Stimulated activated CD8-positive, alpha-beta memory T cell treated with anti-CD3 and anti-CD28 coated beads, Interleukin-4, amount 100 ng/mL, for 1 hour (primary cell): ENCODE results near the gene PKHD1.
A peak's percentile ranks its signal among the peaks of the same experiment; 100 is the strongest.

Experiments used
- DNase-seq, 2 donors: peaks; one replicate each; pipeline ENCODE4 v3.0.0-alpha.2; 2020; ENCODE audit warnings: low read depth in 2 of 2, low spot score in 1 of 2

The PKHD1 gene

DNA sequence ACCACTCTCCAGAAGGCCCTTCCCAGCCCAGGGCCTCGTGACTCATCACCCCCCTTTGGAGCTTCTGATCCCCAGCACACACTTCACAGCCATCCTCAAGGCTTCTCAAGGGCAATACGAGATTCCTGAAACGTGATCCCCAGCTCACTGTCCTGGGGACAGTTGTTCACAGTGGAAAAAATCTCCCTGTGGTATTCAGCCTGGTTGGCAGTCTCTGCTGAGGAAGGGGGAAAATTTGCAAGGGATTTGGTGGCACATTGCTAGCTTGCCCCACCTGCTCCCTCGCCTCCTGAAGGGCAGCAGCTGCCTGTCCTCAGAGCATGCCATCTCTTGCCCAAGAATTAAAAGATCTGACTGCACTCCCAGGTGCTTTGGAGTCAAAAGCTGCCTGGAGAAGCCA lies 20.7 kb upstream of the PKHD1 start:
- no peak for DNase-seq

DNA sequence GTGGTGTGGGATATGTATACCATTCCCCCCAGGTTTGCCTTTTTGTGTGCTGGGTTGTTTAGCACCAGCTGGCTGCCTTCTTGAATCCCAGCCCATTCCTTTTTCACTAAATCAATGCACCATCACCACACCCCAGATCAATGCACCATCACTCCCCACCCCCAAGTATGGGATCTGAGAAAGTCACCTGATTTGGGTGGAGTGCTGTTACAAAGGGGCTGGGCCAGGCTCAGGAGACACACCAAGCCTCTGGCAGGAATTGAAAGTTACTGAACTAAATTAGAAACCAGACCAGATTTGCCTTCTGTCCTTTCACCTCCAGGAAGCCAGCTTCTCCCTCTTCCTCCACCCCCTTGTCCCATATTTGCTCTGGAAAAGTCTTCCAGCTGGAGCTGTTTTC lies 19.6 kb upstream of the PKHD1 start:
- DNase-seq = no peak

DNA sequence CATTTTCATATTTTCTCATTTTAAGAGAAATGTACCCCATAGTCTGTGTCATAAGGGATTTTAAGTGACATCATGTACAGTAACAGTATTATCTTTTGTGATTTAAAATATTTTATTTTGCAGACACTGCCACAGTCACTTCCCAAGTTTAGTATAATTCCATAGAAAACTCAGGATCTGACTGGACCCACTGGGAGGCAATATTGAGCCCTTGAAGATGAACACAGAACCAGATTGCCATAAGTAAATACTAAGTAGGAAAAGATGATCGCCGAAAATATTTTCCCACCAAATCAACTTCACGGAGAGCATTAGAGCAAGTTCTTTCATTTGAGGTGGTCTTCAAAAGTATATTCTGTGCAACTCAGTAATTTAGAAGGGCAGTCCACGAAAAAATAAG lies 17.6 kb upstream of the PKHD1 start:
- DNase-seq = no peak

DNA sequence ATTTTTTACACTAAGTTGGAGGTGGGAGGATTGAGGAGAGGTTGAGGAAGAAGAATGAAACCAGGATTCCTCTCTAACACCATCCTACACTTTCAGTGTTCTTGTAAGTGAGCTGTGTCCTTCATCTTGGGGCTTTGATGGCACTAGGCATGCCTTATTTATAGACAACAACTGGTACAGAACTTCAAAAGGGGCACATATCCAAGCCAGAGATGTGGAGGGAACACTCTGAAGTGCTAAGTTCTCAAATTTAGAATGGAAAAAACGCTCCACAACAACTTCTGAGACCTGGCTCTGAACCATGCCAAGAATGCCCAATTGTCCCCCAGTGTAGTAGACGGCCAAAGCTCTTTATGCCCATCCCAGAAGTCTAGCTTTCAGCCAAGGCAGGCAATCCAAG lies 16.2 kb upstream of the PKHD1 start:
- DNase-seq = no peak

DNA sequence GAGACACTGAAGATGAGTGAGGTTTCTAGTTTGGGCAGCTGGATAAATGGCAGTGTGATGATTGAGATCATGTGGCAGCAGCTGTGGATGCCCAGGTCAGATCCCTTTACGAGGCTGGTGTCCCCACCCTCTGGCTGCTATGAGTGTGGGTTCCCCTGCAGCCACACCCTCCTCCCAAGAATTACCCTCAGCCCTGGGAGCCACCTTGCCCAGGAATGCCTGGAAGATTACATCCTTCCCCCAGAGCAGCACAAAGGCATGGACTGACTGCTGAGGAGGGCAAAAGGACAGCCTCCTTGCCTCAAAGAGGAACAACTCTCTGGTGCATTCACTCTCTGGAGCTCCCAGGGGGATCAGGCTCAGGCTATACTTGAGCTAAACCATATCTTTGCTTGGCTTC lies 15.0 kb upstream of the PKHD1 start:
- no peak for DNase-seq

DNA sequence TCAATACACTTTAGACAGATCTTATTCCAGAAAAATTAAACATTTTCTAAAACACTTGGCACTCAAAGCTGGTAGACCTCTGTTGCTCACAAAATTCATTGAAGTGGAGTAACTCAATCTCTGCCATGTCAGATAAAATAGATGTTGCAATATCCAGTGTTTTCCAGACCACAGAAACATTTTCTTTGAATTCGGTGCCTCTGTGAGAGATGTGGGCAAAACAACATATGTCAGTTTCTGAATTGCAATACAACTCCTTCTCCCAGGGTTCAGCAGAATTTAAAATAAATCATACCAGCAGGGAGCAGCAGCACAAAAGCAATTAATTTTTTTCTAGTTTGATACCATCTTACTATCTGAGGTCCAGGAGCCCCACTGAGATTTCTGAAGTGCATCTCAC lies 11.3 kb upstream of the PKHD1 start:
- no peak for DNase-seq

DNA sequence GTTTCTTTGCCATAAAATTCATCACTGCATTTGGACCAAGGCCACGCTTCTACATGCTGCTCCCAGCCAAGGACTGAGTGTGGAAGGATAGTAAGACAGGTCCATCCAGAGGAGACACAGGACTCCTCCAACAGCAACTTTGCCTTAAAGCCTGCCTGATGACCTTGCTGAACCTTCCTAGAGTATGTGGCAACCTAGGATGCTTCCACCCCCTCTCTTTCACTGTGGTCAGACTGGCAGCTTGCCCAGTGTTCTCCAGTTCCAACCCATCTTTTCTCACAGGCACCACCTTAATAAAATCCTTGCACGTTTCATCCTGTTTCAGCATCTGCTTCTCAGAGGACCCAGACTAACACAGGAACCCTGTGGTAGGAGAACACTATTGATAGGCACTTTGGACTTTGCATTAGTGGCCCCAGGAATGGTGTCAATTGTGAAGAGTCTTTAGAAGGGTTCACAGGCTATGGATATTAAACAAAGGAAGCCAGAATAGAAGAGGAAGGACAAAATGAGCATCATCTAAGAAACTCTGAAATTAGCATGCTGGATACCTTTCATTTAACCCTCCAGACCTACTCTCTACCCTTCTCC lies 2.4 kb upstream of the PKHD1 start:
- DNase-seq = no peak

DNA sequence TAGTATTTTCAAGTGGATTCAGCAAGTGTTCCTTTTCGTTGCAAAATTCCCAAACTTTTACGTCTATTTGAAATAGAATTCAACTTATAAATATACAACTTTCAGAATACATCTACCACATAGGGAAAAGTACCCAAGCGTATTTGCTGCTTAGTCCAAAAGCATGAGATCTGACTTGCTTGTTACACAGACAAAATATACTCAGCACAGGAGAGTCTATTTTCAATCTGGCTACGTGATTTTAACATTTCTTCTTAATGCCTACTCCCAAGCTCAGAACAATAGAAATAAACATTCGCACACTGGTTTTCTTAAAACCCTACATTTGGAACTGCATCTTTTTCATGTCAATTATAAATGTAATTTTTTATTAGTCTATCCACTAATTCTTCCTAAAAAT lies 672 bp downstream of the PKHD1 start:
- no peak for DNase-seq

DNA sequence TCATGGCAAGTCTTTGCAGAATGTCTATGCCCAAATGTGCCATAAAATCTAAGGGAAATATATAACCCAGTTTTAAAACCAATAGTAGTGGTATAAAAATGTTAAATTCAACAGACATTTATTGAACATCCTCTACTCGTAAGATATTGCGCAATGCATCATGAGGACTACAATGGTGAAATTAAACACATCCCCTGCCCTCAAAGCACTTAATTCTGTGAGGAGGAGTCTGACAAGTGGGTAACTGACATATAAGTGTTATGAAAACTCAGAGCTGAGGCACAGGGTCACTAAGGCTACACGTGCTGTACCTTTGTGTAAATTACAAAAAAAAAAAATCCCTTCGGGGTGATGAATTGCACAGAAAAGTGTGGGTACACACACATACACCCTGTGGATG lies 6.2 kb downstream of the PKHD1 start:
- no peak for DNase-seq

DNA sequence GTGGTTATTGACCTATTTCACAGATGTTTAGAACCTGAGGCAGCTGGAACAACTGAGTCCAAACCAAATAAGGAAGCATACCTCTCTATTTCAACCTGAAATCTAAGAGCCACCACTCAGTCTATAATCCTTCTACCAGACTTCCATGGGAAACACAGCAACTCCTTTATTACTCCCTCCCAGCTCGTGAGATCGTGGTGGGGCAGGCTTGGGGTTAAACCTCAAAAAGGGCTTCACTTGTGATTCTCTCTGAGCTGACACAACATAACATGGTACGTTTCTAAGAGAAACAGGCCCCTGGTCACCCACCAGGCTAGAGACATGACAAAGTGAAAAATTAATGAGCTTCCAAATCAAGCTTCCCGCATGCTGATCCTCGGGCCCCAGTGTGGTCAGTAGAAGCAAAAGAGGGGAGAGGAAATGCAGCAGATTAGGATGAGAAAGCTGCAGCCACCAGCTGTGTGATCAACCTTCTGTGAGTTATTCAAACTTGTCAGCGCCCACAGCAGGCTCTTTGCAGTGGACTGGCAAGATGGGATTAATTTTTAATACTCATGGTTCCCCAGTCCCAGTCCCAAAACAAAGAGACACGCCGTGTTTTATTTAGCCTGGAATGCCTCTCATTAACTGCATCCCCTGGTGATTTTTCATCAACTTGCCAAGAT lies 9.3 kb downstream of the PKHD1 start:
- no peak for DNase-seq

DNA sequence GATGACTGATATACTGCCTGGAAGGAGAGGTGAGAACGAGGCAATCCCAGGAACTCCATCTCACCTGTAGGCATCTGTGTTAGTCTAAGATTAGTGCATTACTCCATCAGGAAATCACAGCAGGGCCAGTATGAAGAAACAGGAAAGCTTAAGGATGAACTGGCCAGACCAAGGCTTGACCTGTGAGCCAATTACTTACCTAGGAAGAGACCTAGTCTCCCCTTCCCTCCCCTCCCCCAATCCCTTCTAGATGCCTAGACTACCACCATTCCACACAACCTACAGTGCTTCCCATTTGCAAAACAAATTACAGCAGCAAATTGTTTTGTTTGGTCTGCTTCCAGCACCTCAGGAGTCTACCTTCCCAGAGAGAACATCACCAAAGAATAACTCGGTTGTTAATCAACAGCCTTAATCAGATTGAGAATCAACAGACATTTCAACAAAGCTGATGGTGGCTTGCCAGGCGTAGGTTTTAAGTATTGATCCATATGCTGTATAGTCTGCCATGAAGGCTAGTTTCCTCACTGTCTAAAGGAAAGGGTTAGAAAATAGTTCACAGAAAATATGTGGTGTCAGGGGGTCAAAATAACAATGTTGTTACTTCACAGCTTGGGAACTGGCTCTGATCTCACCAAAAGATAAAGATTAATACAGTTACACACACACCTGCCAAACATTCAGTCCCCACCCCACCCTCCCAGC lies 10.1 kb downstream of the PKHD1 start:
- DNase-seq = no peak

DNA sequence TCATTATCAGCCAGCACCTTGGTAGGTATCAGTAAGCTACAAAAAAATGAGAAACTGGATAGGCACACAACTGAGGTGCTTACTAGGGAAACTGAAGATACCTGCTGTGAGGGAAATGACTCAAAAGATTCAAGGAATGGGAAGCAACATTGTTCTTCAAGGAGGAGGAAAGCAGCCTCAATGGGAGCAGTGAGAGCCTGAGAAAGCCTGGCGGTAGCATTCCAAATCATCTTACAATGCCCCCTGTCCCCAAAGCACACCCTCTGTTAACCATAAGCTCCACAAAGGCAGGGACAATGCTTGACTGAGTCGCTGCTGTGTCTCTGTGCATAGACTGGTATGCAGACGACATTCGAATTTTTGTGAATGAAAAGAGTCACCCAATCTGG lies 10.6 kb downstream of the PKHD1 start:
- DNase-seq = no peak

DNA sequence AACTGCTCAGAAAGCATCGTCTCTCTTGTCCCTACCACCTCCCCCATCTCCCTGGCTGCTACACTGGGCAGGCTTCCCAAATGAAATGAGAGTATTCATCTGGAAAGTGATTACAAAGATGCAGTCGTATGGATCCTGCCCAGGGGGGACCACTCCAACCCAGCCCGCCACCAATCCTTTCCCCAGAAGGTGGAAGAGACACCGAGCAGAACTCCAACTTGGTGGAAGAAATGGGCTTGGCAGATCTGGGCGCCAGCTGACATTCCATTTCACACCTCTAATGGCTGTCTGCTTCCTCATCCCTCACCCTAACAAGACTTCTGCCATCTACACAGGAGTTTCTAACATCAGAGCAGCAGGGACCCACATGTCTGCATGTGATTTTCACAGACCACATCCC lies 12.7 kb downstream of the PKHD1 start:
- DNase-seq = no peak

DNA sequence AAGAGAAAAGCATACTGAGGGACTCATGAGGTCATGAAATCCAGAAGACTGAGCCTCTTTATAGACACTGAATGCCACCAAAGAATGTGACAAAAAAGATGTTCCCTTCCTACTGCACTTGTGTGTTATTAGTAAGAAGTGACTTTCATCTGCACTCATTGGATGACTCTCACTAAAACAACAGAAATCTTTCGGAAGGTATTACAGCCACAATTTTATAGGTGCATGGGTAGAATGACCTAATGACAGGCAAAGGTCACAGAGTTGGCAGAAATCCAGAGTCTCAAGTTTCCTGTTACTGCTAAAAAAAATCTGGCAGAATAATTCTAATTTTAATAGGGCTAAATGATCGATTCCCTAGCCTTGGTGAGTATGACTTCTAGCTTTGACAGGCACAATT lies 13.3 kb downstream of the PKHD1 start:
- DNase-seq = no peak

DNA sequence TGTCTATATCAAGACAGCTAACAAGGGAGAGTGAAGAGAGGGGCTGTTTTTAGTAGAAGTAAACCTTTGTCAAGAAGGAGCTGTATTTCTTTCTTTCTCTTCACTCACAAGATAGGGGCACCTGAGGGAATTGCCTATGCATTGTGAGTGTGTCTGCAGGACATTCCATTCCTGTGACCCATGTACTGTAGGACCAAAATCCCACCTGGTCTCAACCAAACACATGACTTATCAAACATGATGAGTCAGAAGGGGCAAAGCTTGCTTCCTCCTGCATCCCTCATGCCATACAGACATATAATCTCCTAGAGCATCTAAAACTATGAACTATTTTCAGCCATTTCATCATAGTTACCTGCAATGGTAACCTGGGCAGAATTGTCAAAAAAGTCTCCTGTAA lies 21.8 kb downstream of the PKHD1 start:
- no peak for DNase-seq

DNA sequence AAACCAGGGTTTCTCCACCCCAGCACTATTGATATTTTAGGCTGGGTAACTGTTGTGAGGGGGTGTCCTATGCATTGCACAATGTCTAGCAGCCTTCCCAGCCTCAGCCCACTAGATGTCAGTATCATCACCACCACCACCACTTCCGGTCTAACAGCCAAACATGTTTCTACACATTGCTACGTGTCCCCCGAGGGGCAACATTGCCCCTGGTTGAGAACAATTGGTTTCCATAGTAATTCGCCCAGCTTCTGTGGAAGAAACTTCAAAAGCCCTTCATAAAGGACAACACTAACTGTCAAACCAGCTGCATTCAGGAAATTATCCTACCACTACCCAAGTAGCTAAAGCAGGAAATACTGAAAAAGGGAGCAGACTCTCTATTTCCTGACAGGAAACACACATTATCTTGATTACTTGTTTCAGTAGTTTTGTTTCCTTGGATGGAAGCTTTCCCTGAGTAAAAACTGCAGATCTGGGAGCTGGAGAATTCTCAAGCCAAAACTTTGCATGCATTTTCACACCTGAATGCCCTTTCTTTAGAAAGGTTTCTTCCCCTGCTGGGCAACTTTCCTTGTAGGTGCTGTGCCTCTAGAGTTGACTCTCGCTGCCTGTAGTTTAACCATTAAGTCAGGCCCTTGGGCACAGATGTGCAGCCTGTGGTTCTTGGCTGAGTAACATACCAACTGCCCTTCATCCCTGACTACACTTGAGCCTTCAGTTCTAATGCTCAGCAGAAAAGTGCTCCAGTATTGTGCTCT lies 23.6 kb downstream of the PKHD1 start:
- peak in 1 of 2 donors; percentile 18 for DNase-seq

DNA sequence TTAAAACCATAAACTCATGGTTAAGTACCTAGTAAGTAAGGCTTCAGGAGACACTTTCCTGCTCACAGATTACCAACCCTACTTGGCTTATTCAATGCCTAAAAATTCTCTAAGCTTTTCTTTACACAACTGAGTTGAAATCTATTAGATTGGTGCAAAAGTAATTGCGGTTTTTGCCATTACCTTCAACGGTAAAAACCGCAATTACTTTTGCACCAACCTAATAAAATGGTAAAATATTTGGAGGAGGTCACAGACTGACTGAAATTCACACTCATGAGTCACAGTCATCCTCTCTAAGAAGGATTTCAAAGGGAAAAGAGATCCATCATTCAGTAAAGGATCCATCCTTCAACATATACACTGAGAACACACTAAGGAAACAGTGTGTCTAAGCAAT lies 25.9 kb downstream of the PKHD1 start:
- no peak for DNase-seq

DNA sequence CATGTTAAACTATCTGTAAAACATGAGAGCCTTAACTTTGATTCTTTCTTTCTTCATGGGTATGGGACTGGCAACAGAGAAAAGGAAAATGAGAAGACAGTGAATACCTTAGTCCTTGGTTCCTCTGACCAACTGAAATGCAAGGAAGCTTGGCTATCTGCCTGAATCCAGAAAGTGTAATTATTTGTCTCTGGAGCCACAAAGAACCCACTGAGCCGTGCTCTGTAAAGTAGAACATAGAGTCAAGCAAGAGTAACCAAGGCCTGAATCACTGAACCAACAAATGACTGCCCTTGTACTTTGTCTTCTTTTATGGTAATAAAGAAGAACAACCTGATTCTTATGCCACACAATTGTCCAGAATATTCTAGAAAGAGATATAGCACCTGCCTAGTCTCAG lies 27.6 kb downstream of the PKHD1 start:
- no peak for DNase-seq

DNA sequence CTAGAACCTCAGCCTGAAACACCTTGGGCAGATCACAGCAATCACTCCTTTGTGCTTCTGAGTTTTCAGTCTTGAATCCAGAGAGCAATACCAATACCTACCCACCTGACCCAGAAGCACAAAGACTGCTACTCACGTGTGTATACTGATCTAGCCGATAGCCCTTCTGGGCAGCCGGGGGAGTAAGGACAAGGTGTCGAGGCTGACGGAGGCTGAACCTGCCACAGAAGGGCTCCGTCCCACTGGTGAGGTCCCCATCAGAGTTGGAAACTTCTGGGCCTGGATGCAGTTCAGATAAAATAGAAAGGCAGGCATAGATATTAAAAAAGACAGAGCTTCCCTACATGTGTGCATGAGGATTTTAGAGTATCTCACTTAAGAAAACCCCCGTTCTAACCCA lies 32.0 kb downstream of the PKHD1 start:
- no peak for DNase-seq

DNA sequence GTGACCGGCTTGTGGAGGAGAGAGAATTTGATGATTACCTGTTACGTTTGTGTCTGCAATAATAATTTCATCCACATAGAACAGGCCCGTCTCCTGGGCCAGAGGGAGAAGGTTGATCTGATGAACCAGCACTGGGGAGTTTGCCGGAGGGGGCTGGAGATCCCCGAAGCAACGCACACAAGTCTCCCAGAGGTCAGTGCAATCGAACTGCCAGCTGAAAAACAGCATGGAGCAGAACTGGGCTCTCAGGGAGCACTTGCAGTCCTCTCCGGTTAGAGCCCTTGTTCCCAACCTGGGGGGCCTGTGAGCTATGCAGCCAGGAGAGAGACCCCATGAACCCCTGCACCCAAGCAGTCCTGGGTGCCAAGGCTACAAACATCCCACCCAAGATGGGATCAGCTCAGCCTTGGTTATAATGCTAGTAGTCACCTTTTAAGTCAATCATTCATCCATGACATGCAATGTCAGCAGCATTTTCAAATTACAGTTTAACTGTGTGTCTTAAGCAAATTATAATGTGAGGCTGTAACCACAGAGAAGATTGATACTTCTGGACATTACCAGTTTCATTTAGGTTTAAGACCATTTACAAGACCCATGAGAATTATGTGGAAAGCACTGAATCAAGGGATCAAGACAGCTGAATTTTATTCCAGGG lies 34.2 kb downstream of the PKHD1 start:
- DNase-seq = no peak

DNA sequence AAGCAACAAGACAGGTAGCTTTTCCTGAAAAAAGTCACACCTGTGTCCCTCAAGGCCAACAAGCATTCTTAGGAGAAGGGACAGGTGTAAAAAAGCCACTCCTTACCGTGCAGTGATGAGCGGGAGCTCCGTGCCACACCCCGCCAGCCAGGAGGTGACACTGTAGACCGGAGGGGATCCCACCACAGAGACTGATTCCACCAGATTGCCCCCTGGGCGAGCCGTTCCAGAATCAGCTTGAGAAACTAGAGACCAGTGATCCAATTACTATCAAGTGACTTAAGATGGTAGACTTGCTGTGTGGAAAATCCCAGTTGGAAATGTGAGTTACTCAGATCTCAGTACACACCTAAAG lies 37.4 kb downstream of the PKHD1 start:
- no peak for DNase-seq
